ENCODE results near the gene SLU7.

Gene SLU7

DNA sequence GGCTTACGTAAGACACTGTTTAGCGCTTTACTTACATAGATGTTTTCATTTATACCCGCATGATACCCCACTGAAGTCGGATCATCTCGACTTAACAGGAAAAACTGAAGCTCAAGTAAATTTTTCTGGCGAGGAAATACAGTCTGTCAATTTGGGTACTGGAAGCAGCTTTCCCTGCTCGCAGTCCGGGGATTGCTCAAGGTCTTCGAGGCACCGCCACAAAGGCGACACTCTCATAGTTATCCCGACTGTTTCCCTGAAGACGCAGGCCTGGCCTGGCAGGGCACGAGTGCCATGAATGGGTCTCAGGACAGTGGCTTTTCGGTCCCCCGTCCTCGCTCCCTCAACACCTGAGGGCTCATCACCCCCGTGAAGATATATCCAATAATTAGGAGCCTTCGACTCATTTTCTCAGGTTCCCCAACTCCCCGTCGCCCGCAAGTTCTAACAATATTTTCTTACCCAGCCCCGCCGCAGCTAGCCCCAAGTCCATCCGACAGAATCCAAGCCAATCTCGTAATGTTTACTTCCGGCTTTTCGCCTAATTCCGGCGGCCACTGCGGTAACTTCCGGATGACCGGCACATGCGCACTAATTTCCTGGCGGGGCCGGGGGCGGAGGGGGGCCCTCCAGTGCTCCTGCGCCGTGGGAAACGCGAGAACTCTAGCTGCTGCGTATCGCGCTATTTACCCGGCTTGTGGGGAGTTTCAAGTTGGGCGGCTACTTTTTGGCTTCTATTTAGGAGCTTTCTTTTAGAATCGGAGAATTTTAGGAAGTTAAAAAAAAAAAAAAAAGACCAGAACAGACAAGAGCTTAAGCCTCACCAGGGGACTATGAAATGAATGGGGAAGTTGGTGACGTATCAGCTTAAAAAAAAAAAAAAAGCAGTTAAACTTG is at the start of gene SLU7:
TSS of gene SLU7 (minus strand) at position 521 of the 897 bp plus-strand sequence. CDS start 3,787 bp downstream, outside the sequence.
- Histone ChIP-seq H3K27ac (ENCODE audit: low read depth in 2 of 2, low read length in 2 of 2) (peak within 1 kb of the TSS; percentile 89 to 90), H3K27me3 (ENCODE audit: control insufficient read depth in 2 of 2, insufficient read depth in 2 of 2, low read length in 2 of 2) (no peaks in the 10 kb centered on the region), H3K4me1 (ENCODE audit: control insufficient read depth in 2 of 2, insufficient read depth in 2 of 2, low read length in 2 of 2) (peaks cover 8 to 10% of the 10 kb centered on the region in 2 donors), H3K9me3 (ENCODE audit: control insufficient read depth in 2 of 2, low read length in 2 of 2) (no peaks in the 10 kb centered on the region), H3K9ac (ENCODE audit: low read depth in 1 of 2, low read length in 2 of 2) (peak within 1 kb of the TSS; percentile 93 to 97), H3K36me3 (ENCODE audit: control insufficient read depth in 2 of 2, insufficient read depth in 2 of 2, low read length in 2 of 2) (peaks cover 6 to 9% of the 10 kb centered on the region in 2 donors), H3K4me3 (ENCODE audit: low read length in 2 of 2) (peak within 1 kb of the TSS; percentile 74 to 96)

DNA sequence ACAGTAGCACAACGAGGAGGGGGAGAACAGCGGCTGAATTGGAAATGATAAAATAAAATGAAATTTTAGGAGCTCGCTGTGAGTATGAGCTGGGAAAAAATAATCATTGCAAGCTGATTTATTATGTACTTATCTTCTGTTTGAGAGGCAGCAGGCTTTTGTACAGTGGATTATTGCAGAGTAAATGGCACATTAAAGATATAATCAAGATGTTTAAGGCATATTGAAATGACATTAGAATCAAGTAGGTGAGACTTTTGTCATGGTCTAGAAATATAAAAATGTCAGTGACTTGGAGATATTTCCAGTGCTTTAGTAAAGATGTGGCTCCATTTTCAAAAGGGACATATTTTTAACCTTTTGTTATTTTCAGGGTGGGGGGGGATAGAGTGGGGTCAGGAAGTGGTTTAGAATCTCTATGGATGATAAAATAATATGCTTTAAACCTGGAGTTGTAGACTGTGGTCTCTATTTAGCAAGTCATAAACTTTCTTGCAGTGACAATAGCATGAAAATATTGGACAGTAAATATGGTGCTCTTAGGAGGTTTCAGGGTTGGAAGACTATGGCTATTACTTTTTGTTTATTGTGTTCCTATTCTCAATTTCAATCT is 49.6 kb upstream of the SLU7 start:
- peaks cover 15 to 30% of the 10 kb centered on the region in 2 donors for H3K4me1 ChIP-seq (ENCODE audit: control insufficient read depth in 2 of 2, insufficient read depth in 2 of 2, low read length in 2 of 2)

DNA sequence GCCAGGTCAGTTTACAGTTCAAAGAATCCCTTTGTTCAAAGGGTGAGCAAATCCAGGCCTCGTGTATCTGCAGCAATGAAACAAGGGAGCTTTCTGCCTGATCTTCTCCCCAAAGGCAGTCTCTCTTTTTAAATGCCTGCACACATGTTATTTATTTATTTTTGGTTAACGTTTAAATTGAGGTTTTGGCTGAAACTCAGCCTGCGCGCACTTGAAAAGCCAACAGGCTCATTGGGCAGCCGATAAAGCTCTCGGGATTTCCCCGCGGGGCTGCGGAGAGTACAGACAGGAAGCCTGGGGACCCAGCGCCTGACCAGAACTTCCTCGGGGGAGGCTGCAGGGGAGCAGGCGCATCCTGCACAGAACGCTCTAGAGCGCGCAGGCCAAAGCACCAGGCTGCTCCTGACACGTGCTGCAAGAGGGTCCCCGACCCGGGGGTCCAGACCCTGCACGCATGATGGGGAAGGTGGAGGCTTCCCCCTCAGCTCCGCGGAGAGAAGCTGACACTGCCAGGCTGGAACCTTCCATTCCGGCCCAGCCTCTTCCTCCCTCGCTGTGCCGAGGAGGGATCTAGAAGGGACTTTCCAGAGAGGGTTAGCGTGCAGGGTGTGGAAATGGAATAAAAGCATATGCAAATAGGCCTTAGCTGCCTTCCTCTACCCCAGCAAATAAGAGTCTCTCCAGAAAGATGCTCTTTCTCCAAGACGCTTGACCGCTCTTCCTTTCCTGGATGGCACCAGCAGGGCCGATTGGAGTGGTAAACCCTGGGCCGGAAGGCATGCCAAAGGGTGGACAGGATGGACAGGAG is 48.9 kb upstream of the SLU7 start:
- Histone ChIP-seq H3K27ac (ENCODE audit: low read depth in 2 of 2, low read length in 2 of 2) (peak overlapping the region; percentile 42 to 66), H3K36me3 (ENCODE audit: control insufficient read depth in 2 of 2, insufficient read depth in 2 of 2, low read length in 2 of 2) (no peaks in the 10 kb centered on the region), H3K4me1 (ENCODE audit: control insufficient read depth in 2 of 2, insufficient read depth in 2 of 2, low read length in 2 of 2) (peaks cover 15 to 30% of the 10 kb centered on the region in 2 donors), H3K4me3 (ENCODE audit: low read length in 2 of 2) (peak overlapping the region; percentile 64 to 67), H3K9me3 (ENCODE audit: control insufficient read depth in 2 of 2, low read length in 2 of 2) (no peaks in the 10 kb centered on the region), H3K27me3 (ENCODE audit: control insufficient read depth in 2 of 2, insufficient read depth in 2 of 2, low read length in 2 of 2) (no peaks in the 10 kb centered on the region), H3K9ac (ENCODE audit: low read depth in 1 of 2, low read length in 2 of 2) (peak overlapping the region in 1 of 2 donors; percentile 42)

More for the DNA sequence above, 49.6 kb upstream of the SLU7 start:
- peak overlapping the region; percentile 64 to 67 for H3K4me3 ChIP-seq (ENCODE audit: low read length in 2 of 2)
- H3K9ac ChIP-seq (ENCODE audit: low read depth in 1 of 2, low read length in 2 of 2), result peak overlapping the region in 1 of 2 donors; percentile 42
- H3K27ac ChIP-seq (ENCODE audit: low read depth in 2 of 2, low read length in 2 of 2), result peak overlapping the region; percentile 32 to 42
- H3K36me3 ChIP-seq (ENCODE audit: control insufficient read depth in 2 of 2, insufficient read depth in 2 of 2, low read length in 2 of 2), result no peaks in the 10 kb centered on the region
- no peaks in the 10 kb centered on the region for H3K9me3 ChIP-seq (ENCODE audit: control insufficient read depth in 2 of 2, low read length in 2 of 2)
- no peaks in the 10 kb centered on the region for H3K27me3 ChIP-seq (ENCODE audit: control insufficient read depth in 2 of 2, insufficient read depth in 2 of 2, low read length in 2 of 2)

DNA sequence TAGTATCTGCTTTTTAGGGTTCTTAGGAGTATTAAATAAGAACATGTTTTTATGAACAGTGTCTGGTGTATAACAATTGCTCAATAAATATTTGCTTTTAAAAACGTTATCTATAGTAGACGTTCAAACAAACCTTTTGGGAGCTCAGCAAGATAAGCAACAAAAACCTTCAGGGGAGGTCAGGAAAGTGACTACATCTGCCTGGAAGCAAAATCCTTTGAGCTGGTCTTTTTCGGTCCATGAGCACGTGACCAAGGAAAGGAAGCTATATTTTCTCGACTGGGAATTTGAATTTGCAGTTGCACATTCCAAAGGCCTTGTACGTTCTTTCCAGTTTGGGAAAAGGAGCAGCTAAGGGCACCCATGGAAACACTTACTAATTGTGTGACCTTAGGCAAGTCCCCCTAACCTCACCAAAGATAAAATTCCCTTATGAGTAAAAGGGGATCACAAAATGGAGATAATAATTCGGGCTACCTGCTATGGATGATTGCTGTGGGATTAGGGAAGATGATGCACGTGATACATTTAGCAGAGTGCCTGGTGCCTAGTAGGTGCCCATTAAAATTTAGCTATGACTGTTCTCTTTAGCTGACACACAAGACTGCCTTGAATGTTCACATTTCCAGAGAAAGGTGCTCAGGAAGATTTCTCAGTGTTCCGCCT is 48.1 kb upstream of the SLU7 start:
- H3K4me3 ChIP-seq (ENCODE audit: low read length in 2 of 2), result peak overlapping the region; percentile 64 to 67
- no peaks in the 10 kb centered on the region for H3K27me3 ChIP-seq (ENCODE audit: control insufficient read depth in 2 of 2, insufficient read depth in 2 of 2, low read length in 2 of 2)
- H3K4me1 ChIP-seq (ENCODE audit: control insufficient read depth in 2 of 2, insufficient read depth in 2 of 2, low read length in 2 of 2), result peaks cover 15 to 30% of the 10 kb centered on the region in 2 donors
- peak overlapping the region; percentile 42 to 66 for H3K27ac ChIP-seq (ENCODE audit: low read depth in 2 of 2, low read length in 2 of 2)
- H3K9ac ChIP-seq (ENCODE audit: low read depth in 1 of 2, low read length in 2 of 2), result no peak overlapping the region
- H3K9me3 ChIP-seq (ENCODE audit: control insufficient read depth in 2 of 2, low read length in 2 of 2), result no peaks in the 10 kb centered on the region
- H3K36me3 ChIP-seq (ENCODE audit: control insufficient read depth in 2 of 2, insufficient read depth in 2 of 2, low read length in 2 of 2), result no peaks in the 10 kb centered on the region

DNA sequence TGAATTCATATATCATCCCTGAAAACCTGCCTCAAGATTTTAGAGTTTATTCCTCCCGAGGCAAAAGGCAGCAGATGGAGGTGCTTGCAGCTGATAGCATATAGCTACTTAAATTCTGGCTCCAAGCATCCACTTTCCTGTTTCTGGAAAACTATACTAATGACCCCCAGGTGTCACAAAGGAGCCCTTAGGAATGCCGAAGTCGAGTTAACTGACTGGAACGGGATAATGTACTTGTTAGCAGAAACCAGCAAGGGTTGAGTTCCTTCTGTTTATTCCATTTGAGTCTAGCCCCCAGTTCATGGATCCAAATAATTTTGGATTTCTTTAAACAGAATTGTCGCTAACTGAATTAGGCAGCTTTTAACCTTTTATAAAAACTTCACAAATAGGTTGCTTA is 47.2 kb upstream of the SLU7 start:
- H3K4me3 ChIP-seq (ENCODE audit: low read length in 2 of 2), result no peak overlapping the region
- no peak overlapping the region for H3K27ac ChIP-seq (ENCODE audit: low read depth in 2 of 2, low read length in 2 of 2)
- H3K4me1 ChIP-seq (ENCODE audit: control insufficient read depth in 2 of 2, insufficient read depth in 2 of 2, low read length in 2 of 2), result peaks cover 15 to 21% of the 10 kb centered on the region in 2 donors
- H3K36me3 ChIP-seq (ENCODE audit: control insufficient read depth in 2 of 2, insufficient read depth in 2 of 2, low read length in 2 of 2), result no peaks in the 10 kb centered on the region
- H3K27me3 ChIP-seq (ENCODE audit: control insufficient read depth in 2 of 2, insufficient read depth in 2 of 2, low read length in 2 of 2), result no peaks in the 10 kb centered on the region
- no peak overlapping the region for H3K9ac ChIP-seq (ENCODE audit: low read depth in 1 of 2, low read length in 2 of 2)
- no peaks in the 10 kb centered on the region for H3K9me3 ChIP-seq (ENCODE audit: control insufficient read depth in 2 of 2, low read length in 2 of 2)

DNA sequence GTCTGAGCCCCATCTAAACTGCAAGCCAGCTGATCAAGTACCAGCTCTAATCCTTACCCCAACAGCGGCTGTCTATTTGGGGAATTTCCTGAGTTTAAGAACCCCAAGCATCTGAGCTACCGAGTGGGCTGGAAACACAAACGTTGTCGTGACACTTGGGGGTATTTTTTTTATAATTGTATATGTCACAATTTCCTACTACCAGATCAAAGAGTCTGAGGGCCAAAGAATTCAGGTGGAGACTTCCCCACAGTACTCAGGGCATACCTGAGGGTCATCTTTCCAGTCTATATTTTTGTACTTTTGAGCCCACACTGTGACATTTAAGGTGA is 45.6 kb upstream of the SLU7 start:
- Histone ChIP-seq H3K9ac (ENCODE audit: low read depth in 1 of 2, low read length in 2 of 2) (no peak overlapping the region), H3K27ac (ENCODE audit: low read depth in 2 of 2, low read length in 2 of 2) (no peak overlapping the region), H3K4me1 (ENCODE audit: control insufficient read depth in 2 of 2, insufficient read depth in 2 of 2, low read length in 2 of 2) (peaks cover 12% of the 10 kb centered on the region in 2 donors), H3K27me3 (ENCODE audit: control insufficient read depth in 2 of 2, insufficient read depth in 2 of 2, low read length in 2 of 2) (no peaks in the 10 kb centered on the region), H3K4me3 (ENCODE audit: low read length in 2 of 2) (no peak overlapping the region), H3K9me3 (ENCODE audit: control insufficient read depth in 2 of 2, low read length in 2 of 2) (no peaks in the 10 kb centered on the region), H3K36me3 (ENCODE audit: control insufficient read depth in 2 of 2, insufficient read depth in 2 of 2, low read length in 2 of 2) (no peaks in the 10 kb centered on the region)

DNA sequence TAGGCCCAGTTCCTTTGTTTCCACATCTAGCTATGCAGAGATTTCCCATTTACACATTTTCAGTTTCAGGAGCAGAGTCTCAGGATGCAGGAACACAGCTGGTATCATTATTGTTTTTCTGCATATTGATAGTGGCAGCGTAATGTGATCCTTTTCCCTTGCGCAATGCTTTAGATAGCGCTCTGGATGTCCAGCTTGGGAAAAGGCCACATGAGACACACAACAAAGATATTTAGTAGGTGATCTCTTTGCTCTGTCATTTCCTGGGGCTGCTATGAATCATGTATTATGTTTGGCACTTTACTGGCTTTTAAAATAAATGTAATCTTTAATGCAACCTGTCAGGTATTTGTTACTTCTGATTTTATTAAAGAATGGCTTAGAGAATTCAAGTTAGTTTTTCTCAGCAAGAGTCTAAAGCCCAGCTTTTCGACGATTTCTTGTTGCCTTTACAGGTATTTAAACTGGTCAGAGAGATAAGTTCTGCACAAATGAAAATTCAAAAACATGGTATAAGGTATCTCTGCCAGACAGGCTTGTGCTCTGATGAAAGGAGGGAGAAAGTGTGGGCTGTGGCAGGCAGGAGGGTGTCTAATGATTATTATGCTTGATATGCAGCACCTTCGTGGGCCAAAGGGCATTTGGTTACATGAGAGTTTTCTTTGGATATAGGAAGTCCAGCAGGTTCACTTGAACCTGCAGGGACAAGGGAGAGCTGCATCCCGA is 45.0 kb upstream of the SLU7 start:
- Histone ChIP-seq H3K4me3 (ENCODE audit: low read length in 2 of 2) (no peak overlapping the region), H3K27ac (ENCODE audit: low read depth in 2 of 2, low read length in 2 of 2) (no peak overlapping the region)

DNA sequence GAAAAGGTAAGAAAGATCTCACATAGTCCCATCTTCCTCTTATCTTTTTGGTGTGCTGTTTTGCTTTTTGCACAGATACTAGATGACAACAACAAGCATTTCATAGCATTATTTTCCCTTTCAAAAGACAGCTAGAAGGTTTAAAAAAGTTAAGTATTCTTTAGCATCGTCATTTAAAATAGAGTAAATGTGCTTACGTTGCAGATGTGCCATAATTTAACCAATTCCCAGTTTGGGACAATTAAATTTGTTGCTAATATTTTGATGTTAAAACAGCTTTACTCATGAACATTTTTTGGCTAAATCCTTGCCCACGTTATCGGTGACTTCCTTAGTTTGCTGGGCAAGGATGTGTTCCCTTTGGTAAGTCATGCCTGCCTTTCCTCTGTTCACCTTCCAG is 44.3 kb upstream of the SLU7 start:
- no peaks in the 10 kb centered on the region for H3K36me3 ChIP-seq (ENCODE audit: control insufficient read depth in 2 of 2, insufficient read depth in 2 of 2, low read length in 2 of 2)
- H3K4me1 ChIP-seq (ENCODE audit: control insufficient read depth in 2 of 2, insufficient read depth in 2 of 2, low read length in 2 of 2), result peaks cover 12% of the 10 kb centered on the region in 2 donors

More for the DNA sequence above, 45.0 kb upstream of the SLU7 start:
- Histone ChIP-seq H3K9ac (ENCODE audit: low read depth in 1 of 2, low read length in 2 of 2) (no peak overlapping the region), H3K27me3 (ENCODE audit: control insufficient read depth in 2 of 2, insufficient read depth in 2 of 2, low read length in 2 of 2) (no peaks in the 10 kb centered on the region), H3K4me1 (ENCODE audit: control insufficient read depth in 2 of 2, insufficient read depth in 2 of 2, low read length in 2 of 2) (peaks cover 12% of the 10 kb centered on the region in 2 donors), H3K36me3 (ENCODE audit: control insufficient read depth in 2 of 2, insufficient read depth in 2 of 2, low read length in 2 of 2) (no peaks in the 10 kb centered on the region), H3K9me3 (ENCODE audit: control insufficient read depth in 2 of 2, low read length in 2 of 2) (no peaks in the 10 kb centered on the region)

DNA sequence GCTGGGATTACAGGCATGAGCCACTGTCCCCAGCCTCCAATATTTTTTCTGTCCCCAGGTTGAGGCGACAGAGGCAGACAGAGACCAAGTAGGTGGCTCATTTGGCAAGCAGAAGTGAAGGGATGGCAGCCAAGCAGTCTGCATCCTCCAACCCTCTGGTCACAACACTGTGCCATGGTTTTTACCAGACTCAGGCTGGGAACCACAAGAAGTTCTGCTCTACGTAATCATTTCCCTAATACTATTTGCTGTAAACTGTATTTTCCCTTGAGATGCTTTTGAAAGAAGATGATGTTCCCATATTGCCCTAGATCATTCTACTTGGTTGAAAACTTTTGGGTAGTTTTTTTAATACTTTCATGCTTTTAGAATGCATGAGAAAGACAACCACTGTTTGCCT is 43.3 kb upstream of the SLU7 start:
- Histone ChIP-seq H3K9me3 (ENCODE audit: control insufficient read depth in 2 of 2, low read length in 2 of 2) (no peaks in the 10 kb centered on the region), H3K4me1 (ENCODE audit: control insufficient read depth in 2 of 2, insufficient read depth in 2 of 2, low read length in 2 of 2) (peaks cover 4 to 8% of the 10 kb centered on the region in 2 donors), H3K27ac (ENCODE audit: low read depth in 2 of 2, low read length in 2 of 2) (no peak overlapping the region), H3K27me3 (ENCODE audit: control insufficient read depth in 2 of 2, insufficient read depth in 2 of 2, low read length in 2 of 2) (no peaks in the 10 kb centered on the region), H3K9ac (ENCODE audit: low read depth in 1 of 2, low read length in 2 of 2) (no peak overlapping the region), H3K4me3 (ENCODE audit: low read length in 2 of 2) (no peak overlapping the region), H3K36me3 (ENCODE audit: control insufficient read depth in 2 of 2, insufficient read depth in 2 of 2, low read length in 2 of 2) (no peaks in the 10 kb centered on the region)

More for the DNA sequence above, 44.3 kb upstream of the SLU7 start:
- Histone ChIP-seq H3K27me3 (ENCODE audit: control insufficient read depth in 2 of 2, insufficient read depth in 2 of 2, low read length in 2 of 2) (no peaks in the 10 kb centered on the region), H3K4me3 (ENCODE audit: low read length in 2 of 2) (no peak overlapping the region), H3K9ac (ENCODE audit: low read depth in 1 of 2, low read length in 2 of 2) (no peak overlapping the region), H3K9me3 (ENCODE audit: control insufficient read depth in 2 of 2, low read length in 2 of 2) (no peaks in the 10 kb centered on the region), H3K27ac (ENCODE audit: low read depth in 2 of 2, low read length in 2 of 2) (no peak overlapping the region)
